ENCODE measurements around the gene RAB20.

- TF ChIP-seq, protein P1, sequence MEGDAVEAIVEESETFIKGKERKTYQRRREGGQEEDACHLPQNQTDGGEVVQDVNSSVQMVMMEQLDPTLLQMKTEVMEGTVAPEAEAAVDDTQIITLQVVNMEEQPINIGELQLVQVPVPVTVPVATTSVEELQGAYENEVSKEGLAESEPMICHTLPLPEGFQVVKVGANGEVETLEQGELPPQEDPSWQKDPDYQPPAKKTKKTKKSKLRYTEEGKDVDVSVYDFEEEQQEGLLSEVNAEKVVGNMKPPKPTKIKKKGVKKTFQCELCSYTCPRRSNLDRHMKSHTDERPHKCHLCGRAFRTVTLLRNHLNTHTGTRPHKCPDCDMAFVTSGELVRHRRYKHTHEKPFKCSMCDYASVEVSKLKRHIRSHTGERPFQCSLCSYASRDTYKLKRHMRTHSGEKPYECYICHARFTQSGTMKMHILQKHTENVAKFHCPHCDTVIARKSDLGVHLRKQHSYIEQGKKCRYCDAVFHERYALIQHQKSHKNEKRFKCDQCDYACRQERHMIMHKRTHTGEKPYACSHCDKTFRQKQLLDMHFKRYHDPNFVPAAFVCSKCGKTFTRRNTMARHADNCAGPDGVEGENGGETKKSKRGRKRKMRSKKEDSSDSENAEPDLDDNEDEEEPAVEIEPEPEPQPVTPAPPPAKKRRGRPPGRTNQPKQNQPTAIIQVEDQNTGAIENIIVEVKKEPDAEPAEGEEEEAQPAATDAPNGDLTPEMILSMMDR (IDR thresholded peaks at IDR 0.05; ENCODE audit: low read depth, low read length, missing input control), result no peak
- TF ChIP-seq TAF1 (conservative IDR thresholded peaks at IDR 0.05) (no peak), GABPA (IDR thresholded peaks at IDR 0.05 in 1 of 2, conservative IDR thresholded peaks at IDR 0.05 in 1 of 2) (no peak), JUND (IDR thresholded peaks at IDR 0.05) (no peak), SP1 (IDR thresholded peaks at IDR 0.05) (no peak), ATF3 (IDR thresholded peaks at IDR 0.05) (no peak), NR2F2 (IDR thresholded peaks at IDR 0.05) (no peak), YY1 (IDR thresholded peaks at IDR 0.05) (no peak), EGR1 (IDR thresholded peaks at IDR 0.05; ENCODE audit: low read depth in 2 of 2) (no peak), RAD21 (IDR thresholded peaks at IDR 0.05) (no peak), REST (IDR thresholded peaks at IDR 0.05) (no peak), ZBTB33 (IDR thresholded peaks at IDR 0.05) (no peak)
Observed at GRCh38 chr13:110500341-110500740, 61.2 kb downstream of the RAB20 start.

All from liver (tissue), 3 donors.